A549 (cell line): ENCODE data around the gene PFKFB3.

Source experiments
- BHLHE40 ChIP-seq: IDR thresholded peaks from 2 replicates; pipeline ENCODE4 v1.6.1; 2012; ENCODE audit warnings: low read depth, low read length, inconsistent platforms
- EHMT2 ChIP-seq: fragments of 200-600 bp; sonication (generic); IDR thresholded peaks from 2 replicates; pipeline ENCODE4 v1.6.1; 2016; ENCODE audit warnings: antibody characterized with exemption, low read depth, mild to moderate bottlenecking, moderate library complexity
- JUN ChIP-seq, 2 experiments: fragments of >200 bp; sonication (Bioruptor Twin); formaldehyde crosslinking; IDR thresholded peaks; 2 replicates in 1 of 2; 3 replicates in 1 of 2; pipeline ENCODE4 v1.6.1; 2016 to 2017
- JUNB ChIP-seq: fragments of >200 bp; sonication (Bioruptor Twin); formaldehyde crosslinking; IDR thresholded peaks from 2 replicates; pipeline ENCODE4 v1.6.1; 2016
- PHF8 ChIP-seq: fragments of 200-600 bp; sonication (generic); IDR thresholded peaks from 2 replicates; pipeline ENCODE4 v1.6.1; 2016; ENCODE audit warnings: low read depth, mild to moderate bottlenecking, antibody characterized with exemption, moderate library complexity, borderline replicate concordance
- POLR2A ChIP-seq: IDR thresholded peaks from 2 replicates; pipeline ENCODE4 v1.6.1; 2012; ENCODE audit warnings: mild to moderate bottlenecking, low read length
- SMC3 ChIP-seq: fragments of >200 bp; sonication (Bioruptor Twin); formaldehyde crosslinking; IDR thresholded peaks from 3 replicates; pipeline ENCODE4 v1.6.1; 2018; ENCODE audit warnings: inconsistent platforms
- TF ChIP-seq, protein P1 (sequence below): fragments of >200 bp; sonication (Bioruptor Twin); formaldehyde crosslinking; IDR thresholded peaks from 3 replicates; pipeline ENCODE4 v1.5.1; 2016

DNA sequence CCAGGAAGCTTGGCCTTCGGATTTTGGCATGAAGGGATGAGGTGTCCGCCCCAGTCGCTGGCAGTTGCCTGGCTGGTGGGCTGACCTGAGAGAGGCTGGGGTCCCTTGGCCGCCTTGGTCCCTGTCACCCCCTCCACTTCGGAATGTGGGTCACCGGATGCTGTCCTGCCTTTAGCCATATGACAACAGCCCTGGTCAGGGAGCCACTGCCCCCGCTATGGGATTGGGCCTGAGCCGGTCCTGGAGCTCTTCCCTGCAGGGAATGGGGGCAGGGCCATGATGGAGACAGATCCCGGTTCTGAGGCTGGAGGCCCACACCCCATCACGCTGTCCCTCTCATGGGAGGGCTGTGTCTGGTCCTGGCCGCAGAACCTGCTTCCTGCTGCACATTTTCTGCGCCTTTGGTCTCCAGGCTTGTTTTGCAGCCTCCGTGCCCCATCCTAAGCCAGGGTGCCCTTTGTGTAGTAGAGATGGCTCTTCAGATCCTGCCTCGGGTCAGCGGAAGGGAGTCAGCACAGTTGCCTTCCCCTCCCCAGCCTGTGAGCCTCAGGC, 22.6 kb downstream of the PFKFB3 start:
- TF ChIP-seq POLR2A (no peak), PHF8 (no peak), EHMT2 (no peak), BHLHE40 (no peak), JUNB (no peak), SMC3 (no peak), JUN (IDR thresholded peaks at IDR 0.05) (peak in 1 of 2 experiments; percentile 11; a peak in 1 of 5 replicates)
- TF ChIP-seq, protein P1, sequence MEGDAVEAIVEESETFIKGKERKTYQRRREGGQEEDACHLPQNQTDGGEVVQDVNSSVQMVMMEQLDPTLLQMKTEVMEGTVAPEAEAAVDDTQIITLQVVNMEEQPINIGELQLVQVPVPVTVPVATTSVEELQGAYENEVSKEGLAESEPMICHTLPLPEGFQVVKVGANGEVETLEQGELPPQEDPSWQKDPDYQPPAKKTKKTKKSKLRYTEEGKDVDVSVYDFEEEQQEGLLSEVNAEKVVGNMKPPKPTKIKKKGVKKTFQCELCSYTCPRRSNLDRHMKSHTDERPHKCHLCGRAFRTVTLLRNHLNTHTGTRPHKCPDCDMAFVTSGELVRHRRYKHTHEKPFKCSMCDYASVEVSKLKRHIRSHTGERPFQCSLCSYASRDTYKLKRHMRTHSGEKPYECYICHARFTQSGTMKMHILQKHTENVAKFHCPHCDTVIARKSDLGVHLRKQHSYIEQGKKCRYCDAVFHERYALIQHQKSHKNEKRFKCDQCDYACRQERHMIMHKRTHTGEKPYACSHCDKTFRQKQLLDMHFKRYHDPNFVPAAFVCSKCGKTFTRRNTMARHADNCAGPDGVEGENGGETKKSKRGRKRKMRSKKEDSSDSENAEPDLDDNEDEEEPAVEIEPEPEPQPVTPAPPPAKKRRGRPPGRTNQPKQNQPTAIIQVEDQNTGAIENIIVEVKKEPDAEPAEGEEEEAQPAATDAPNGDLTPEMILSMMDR = no peak
